Fibroblast of the conjunctiva (primary cell): ENCODE measurements around the gene SMIM41.

Experiments
- DNase-seq: peaks from one replicate; pipeline ENCODE4 v3.0.0-alpha.2; 2010; ENCODE audit warnings: low read depth

SMIM41 gene

GRCh38 chr12:52063082-52063924, 16.2 kb upstream of the SMIM41 start:
- no peak for DNase-seq

- no peak for DNase-seq
These were observed 15.4 kb upstream of the SMIM41 start for GRCh38 chr12:52063981-52064649.

- no peak for DNase-seq
These were observed 13.0 kb upstream of the SMIM41 start for GRCh38 chr12:52066346-52067080.

GRCh38 chr12:52067081-52067374, 12.5 kb upstream of the SMIM41 start:
- DNase-seq = no peak

GRCh38 chr12:52069327-52070184, 9.9 kb upstream of the SMIM41 start, which contains the start of gene ATG101:
TSS of gene ATG101 (plus strand) at chr12:52069978. CDS start at chr12:52073651, 3,673 bp downstream.
- DNase-seq = peak; percentile 87

GRCh38 chr12:52070185-52070925, 9.1 kb upstream of the SMIM41 start:
- no peak for DNase-seq

- DNase-seq = peak; percentile 71
These were observed 5.7 kb upstream of the SMIM41 start for GRCh38 chr12:52073531-52074381.

GRCh38 chr12:52074971-52075724, 4.4 kb upstream of the SMIM41 start:
- no peak for DNase-seq

GRCh38 chr12:52076811-52077210, 2.7 kb upstream of the SMIM41 start:
- DNase-seq = no peak

GRCh38 chr12:52078276-52078675, 1.2 kb upstream of the SMIM41 start:
- no peak for DNase-seq

GRCh38 chr12:52080403-52081251, 1.1 kb downstream of the SMIM41 start:
- no peak for DNase-seq

GRCh38 chr12:52081263-52081733, 1.8 kb downstream of the SMIM41 start:
- no peak for DNase-seq

- no peak for DNase-seq
These were observed 2.6 kb downstream of the SMIM41 start for GRCh38 chr12:52082026-52082668.

GRCh38 chr12:52082669-52082987, 3.1 kb downstream of the SMIM41 start:
- no peak for DNase-seq

GRCh38 chr12:52082988-52083637, 3.6 kb downstream of the SMIM41 start:
- DNase-seq = peak; percentile 14

- no peak for DNase-seq
These were observed 4.1 kb downstream of the SMIM41 start for GRCh38 chr12:52083638-52083996.

GRCh38 chr12:52084491-52085231, 5.2 kb downstream of the SMIM41 start:
- DNase-seq = no peak
